Lower leg skin (tissue), 3 donors: Measurements from ENCODE around the gene ACBD3.

Experiments used
- POLR2A ChIP-seq, 2 donors: fragments of 450-650 bp; IDR thresholded peaks; one replicate each; pipeline ENCODE4 v1.6.1; 2016 to 2017; ENCODE audit warnings: antibody characterized with exemption in 2 of 2, mild to moderate bottlenecking in 1 of 2, moderate library complexity in 1 of 2
- TF ChIP-seq, protein P1 (sequence below), 3 donors: fragments of 450-650 bp; IDR thresholded peaks; one replicate each; pipeline ENCODE4 v1.5.1; 2016; ENCODE audit warnings: antibody characterized with exemption in 3 of 3, mild to moderate bottlenecking in 3 of 3, moderate library complexity in 2 of 3

DNA sequence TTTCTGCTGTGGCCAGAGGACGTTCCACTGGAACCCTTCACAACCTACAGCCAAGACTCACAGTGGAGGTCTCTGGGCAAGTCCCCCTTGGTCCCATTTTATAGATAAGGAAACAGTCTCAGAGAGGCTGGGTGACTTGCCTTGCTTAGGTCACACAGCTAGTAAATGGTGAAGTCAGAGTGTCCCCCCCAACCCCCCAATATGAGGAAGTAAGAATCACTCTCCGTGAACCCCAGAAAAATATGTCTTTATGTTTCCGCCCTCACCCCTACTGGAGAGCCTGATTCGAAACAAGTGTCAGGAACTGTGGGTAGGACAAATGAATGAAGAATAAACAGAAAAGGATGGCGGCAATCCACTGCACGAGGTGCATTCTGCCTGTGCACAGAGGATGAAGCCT lies 67.4 kb downstream of the ACBD3 start:
- TF ChIP-seq POLR2A (IDR thresholded peaks at IDR 0.05) = no peak
- TF ChIP-seq, protein P1, sequence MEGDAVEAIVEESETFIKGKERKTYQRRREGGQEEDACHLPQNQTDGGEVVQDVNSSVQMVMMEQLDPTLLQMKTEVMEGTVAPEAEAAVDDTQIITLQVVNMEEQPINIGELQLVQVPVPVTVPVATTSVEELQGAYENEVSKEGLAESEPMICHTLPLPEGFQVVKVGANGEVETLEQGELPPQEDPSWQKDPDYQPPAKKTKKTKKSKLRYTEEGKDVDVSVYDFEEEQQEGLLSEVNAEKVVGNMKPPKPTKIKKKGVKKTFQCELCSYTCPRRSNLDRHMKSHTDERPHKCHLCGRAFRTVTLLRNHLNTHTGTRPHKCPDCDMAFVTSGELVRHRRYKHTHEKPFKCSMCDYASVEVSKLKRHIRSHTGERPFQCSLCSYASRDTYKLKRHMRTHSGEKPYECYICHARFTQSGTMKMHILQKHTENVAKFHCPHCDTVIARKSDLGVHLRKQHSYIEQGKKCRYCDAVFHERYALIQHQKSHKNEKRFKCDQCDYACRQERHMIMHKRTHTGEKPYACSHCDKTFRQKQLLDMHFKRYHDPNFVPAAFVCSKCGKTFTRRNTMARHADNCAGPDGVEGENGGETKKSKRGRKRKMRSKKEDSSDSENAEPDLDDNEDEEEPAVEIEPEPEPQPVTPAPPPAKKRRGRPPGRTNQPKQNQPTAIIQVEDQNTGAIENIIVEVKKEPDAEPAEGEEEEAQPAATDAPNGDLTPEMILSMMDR (IDR thresholded peaks at IDR 0.05) = no peak
